GM12875 (cell line): ENCODE results near the gene TNFSF13B.
"Not testable (repeated sequence)": the region's sequence is repeated elsewhere in the genome, so short reads cannot be mapped to it uniquely, and the experiment has no call there.

ENCODE experiments used
- H3K4me3 ChIP-seq: one replicate; pipeline ENCODE4 v1.5.1; 2011; ENCODE audit warnings: low read depth, low read length, control low read depth
- TF ChIP-seq, protein P1 (sequence below): IDR thresholded peaks from 2 replicates; pipeline ENCODE4 v1.5.1; 2011; ENCODE audit warnings: low read depth, mild to moderate bottlenecking, control low read depth, inconsistent platforms, low read length, moderate library complexity, borderline replicate concordance; ENCODE audit not compliant: insufficient read depth

Gene TNFSF13B

GRCh38 chr13:108305655-108306054, 36.1 kb downstream of the TNFSF13B start:
- TF ChIP-seq, protein P1, sequence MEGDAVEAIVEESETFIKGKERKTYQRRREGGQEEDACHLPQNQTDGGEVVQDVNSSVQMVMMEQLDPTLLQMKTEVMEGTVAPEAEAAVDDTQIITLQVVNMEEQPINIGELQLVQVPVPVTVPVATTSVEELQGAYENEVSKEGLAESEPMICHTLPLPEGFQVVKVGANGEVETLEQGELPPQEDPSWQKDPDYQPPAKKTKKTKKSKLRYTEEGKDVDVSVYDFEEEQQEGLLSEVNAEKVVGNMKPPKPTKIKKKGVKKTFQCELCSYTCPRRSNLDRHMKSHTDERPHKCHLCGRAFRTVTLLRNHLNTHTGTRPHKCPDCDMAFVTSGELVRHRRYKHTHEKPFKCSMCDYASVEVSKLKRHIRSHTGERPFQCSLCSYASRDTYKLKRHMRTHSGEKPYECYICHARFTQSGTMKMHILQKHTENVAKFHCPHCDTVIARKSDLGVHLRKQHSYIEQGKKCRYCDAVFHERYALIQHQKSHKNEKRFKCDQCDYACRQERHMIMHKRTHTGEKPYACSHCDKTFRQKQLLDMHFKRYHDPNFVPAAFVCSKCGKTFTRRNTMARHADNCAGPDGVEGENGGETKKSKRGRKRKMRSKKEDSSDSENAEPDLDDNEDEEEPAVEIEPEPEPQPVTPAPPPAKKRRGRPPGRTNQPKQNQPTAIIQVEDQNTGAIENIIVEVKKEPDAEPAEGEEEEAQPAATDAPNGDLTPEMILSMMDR: no peak

GRCh38 chr13:108306860-108307259, 37.3 kb downstream of the TNFSF13B start:
- TF ChIP-seq, protein P1: no peak
- H3K4me3 ChIP-seq: no peak overlapping the region

More at GRCh38 chr13:108305655-108306054, 36.1 kb downstream of the TNFSF13B start:
- no peak overlapping the region for H3K4me3 ChIP-seq

DNA sequence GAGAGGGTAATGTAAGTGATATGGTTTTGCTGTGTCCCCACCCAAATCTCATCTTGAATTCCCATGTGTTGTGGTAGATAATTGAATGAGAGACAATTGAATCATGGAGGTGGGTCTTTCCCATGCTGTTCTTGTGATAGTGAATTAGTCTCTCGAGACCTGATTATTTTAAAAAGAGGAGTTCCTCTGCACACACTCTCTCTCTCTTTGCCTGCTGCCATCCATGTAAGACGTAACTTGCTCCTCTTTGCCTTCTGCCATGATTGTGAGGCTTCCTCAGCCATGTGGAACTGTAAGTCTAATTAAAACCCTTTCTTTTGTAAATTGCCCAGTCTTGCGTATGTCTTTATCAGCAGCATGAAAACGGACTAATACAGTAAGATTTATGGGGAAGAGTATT, 42.1 kb downstream of the TNFSF13B start:
- H3K4me3 ChIP-seq: not testable (repeated sequence)

- no peak overlapping the region for H3K4me3 ChIP-seq
- TF ChIP-seq, protein P1: no peak
Measured at GRCh38 chr13:108313382-108313781, 43.9 kb downstream of the TNFSF13B start.

DNA sequence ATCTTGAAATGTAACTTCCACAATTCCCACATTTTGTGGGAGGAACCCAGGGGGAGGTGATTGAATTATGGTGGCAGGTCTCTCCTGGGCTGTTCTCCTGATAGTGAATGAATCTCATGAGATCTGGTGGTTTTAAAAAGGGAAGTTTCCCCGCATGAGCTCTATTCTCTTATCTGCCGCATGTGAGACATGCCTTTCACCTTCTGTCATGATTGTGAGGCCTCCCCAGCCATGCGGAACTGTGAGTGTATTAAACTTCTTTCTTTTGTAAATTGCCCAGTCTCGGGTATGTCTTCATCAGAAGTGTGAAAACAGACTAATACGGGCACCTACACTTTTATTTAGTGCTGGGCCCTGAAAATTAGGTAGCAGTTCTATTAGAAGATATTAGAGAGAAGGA, 45.8 kb downstream of the TNFSF13B start:
- H3K4me3 ChIP-seq: no peak overlapping the region
- TF ChIP-seq, protein P1: no peak

- TF ChIP-seq, protein P1: no peak
- H3K4me3 ChIP-seq: no peak overlapping the region
Measured at GRCh38 chr13:108315991-108316390, 46.5 kb downstream of the TNFSF13B start.

- TF ChIP-seq, protein P1: no peak
- H3K4me3 ChIP-seq: no peak overlapping the region
Measured at GRCh38 chr13:108316413-108316812, 46.9 kb downstream of the TNFSF13B start.
